T1000 (cell line): ENCODE data around the gene AQP2.
"Not testable (repeated sequence)": the region's sequence is repeated elsewhere in the genome, so short reads cannot be mapped to it uniquely, and the experiment has no call there.

Experiments used
- DNase-seq: peaks from one replicate; lab custom pipeline; 2025; ENCODE audit warnings: mixed read lengths; lab: John Stamatoyannopoulos, UW

AQP2 gene

GRCh38 chr12:49969651-49970429, 19.3 kb downstream of the AQP2 start:
- no peak for DNase-seq

- DNase-seq, result no peak
Observed at GRCh38 chr12:49970658-49971057, 20.1 kb downstream of the AQP2 start.

- DNase-seq, result no peak
Observed at GRCh38 chr12:49971141-49971540, 20.6 kb downstream of the AQP2 start.

GRCh38 chr12:49972129-49972528, 21.6 kb downstream of the AQP2 start:
- DNase-seq, result no peak

GRCh38 chr12:49972641-49973360, 22.3 kb downstream of the AQP2 start, which contains the start of gene AQP6:
TSS of gene AQP6 (plus strand) at chr12:49972947. CDS start at chr12:49973174, 227 bp downstream.
- DNase-seq, result no peak

GRCh38 chr12:49973361-49973830, 22.9 kb downstream of the AQP2 start:
- DNase-seq, result no peak

GRCh38 chr12:49974231-49974675, 23.7 kb downstream of the AQP2 start:
- DNase-seq, result no peak

- DNase-seq, result no peak
Observed at GRCh38 chr12:49974677-49975317, 24.3 kb downstream of the AQP2 start.

- DNase-seq, result no peak
Observed at GRCh38 chr12:49975318-49975761, 24.8 kb downstream of the AQP2 start.

- DNase-seq, result no peak
Observed at GRCh38 chr12:49976557-49976956, 26.0 kb downstream of the AQP2 start.

- DNase-seq, result no peak
Observed at GRCh38 chr12:49978125-49978524, 27.6 kb downstream of the AQP2 start.

GRCh38 chr12:49979016-49979586, 28.6 kb downstream of the AQP2 start:
- DNase-seq, result no peak

GRCh38 chr12:49979791-49980190, 29.3 kb downstream of the AQP2 start:
- no peak for DNase-seq

GRCh38 chr12:49980501-49981349, 30.2 kb downstream of the AQP2 start:
- no peak for DNase-seq

- no peak for DNase-seq
Observed at GRCh38 chr12:49982246-49983087, 31.9 kb downstream of the AQP2 start.

- DNase-seq, result no peak
Observed at GRCh38 chr12:49983892-49984291, 33.4 kb downstream of the AQP2 start.

- DNase-seq, result no peak
Observed at GRCh38 chr12:49984476-49985359, 34.2 kb downstream of the AQP2 start.

- no peak for DNase-seq
Observed at GRCh38 chr12:49985981-49986380, 35.4 kb downstream of the AQP2 start.

GRCh38 chr12:49986476-49986875, 35.9 kb downstream of the AQP2 start:
- DNase-seq, result not testable (repeated sequence)
